CD4-positive, alpha-beta T cell treated with Interleukin-2 at 100 ng/mL for 4 hours (primary cell): ENCODE measurements around the gene TRAPPC10.

Experiments
- DNase-seq: peaks from one replicate; pipeline ENCODE4 v3.0.0-alpha.2; 2020; ENCODE audit warnings: low spot score

TRAPPC10 gene, protein sequence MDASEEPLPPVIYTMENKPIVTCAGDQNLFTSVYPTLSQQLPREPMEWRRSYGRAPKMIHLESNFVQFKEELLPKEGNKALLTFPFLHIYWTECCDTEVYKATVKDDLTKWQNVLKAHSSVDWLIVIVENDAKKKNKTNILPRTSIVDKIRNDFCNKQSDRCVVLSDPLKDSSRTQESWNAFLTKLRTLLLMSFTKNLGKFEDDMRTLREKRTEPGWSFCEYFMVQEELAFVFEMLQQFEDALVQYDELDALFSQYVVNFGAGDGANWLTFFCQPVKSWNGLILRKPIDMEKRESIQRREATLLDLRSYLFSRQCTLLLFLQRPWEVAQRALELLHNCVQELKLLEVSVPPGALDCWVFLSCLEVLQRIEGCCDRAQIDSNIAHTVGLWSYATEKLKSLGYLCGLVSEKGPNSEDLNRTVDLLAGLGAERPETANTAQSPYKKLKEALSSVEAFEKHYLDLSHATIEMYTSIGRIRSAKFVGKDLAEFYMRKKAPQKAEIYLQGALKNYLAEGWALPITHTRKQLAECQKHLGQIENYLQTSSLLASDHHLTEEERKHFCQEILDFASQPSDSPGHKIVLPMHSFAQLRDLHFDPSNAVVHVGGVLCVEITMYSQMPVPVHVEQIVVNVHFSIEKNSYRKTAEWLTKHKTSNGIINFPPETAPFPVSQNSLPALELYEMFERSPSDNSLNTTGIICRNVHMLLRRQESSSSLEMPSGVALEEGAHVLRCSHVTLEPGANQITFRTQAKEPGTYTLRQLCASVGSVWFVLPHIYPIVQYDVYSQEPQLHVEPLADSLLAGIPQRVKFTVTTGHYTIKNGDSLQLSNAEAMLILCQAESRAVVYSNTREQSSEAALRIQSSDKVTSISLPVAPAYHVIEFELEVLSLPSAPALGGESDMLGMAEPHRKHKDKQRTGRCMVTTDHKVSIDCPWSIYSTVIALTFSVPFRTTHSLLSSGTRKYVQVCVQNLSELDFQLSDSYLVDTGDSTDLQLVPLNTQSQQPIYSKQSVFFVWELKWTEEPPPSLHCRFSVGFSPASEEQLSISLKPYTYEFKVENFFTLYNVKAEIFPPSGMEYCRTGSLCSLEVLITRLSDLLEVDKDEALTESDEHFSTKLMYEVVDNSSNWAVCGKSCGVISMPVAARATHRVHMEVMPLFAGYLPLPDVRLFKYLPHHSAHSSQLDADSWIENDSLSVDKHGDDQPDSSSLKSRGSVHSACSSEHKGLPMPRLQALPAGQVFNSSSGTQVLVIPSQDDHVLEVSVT

DNA sequence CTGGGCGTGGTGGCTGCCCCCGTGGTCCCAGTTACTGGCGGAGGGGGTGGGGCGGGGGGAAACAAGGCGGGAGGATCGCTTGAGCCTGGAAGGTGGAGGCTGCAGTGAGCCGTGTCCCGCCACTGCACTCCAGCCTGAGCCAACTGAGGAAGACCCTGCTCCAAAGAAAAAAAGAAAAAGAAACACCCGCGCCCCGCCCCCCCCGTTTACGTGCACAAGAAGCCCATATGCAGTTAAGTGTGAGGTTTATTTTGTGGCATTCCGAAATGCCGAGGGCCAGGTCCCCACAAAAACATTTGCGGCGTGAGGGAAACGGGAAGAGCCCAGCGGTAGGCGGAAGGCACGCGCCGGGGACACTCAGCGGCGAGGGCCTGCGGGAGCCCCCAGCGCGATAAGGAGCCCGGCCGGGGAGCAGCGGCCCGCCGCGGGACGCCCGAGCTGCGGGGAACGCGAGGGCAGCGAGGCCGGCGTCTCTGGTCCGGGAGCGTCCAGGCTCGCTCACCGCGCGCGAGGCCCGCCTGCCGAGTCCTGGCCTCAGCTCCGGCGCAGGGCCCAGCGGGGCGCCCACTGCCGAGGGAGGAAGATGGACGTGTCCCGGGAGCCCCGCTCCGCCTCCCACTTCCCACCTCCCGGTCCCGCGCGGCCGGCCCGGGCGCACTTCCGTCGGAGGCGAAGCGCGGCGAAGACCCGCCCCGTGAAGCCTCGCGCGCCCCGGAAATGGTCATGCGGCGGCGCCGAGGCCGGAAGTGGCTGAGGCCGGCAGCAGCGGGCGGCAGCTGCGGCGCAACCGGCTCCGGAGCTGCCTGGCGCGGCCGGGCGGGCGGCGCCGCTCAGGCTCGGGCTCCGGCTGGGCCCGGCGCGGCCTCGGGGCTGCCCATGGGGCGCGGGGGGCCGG is at the start of gene TRAPPC10:
TRAPPC10 (plus strand) TSS at position 731 of the 895 bp plus-strand sequence. CDS start 185 bp downstream, outside the sequence.
- DNase-seq: peak; percentile 70

DNA sequence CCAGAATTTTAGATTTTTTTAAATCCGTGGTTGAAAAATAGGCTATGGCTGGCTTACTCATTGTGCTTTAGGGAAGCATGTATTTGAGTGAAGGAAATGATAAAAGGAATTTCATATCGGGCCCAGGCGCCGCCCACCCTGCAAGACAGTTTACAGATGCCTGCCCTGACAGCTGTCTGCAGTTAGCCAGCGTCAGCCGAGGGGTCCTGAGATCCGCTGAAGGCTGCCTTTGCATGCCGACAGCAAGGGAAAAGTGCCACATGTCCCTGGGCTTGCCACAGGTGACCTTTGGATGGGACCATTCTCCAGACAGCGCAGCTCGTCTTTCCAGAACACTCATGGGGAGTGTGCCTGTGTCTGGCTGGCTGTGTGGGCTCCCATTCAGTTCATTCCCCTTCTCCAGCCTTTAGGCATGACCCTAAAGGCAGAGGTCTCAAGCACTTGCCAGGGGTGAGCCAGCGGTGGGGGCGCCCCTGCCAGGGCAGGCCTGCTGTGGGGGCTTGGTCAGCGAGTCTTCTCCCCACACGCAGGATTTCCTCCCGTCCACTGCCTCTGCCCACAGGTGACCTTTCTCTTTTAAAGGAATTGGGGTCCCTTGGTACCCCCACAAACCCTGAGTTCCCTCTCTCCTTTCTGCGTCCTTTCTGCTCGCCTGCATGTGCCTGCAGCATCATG is 46.1 kb upstream of the TRAPPC10 start:
- DNase-seq: no peak

DNA sequence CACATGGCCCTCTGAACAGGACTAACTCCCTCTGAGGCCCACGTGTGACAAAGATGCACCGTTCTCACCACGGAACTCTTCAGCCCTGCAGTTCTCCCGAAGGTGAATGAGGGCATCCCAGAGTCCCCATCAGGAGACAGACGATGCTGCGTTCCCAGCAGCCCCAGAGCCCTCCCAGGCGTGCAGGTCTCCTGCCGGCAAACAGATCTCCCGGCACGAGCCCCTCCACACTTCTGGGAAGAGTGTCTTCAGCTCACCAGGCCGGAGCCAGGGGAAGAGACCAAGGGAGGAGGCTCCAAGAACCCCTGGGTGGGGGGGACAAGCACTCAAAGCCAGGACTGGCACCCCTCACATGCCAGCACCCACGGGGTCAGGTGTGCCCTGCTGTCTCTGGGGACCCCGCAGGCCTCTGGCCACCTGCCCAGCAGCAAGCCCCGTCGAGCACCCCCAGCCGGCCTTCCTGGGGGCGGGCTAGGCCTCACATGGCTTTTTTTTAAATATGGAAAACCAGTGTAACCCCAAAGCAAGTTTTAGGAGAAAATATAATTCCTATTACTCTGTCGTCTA is 45.1 kb upstream of the TRAPPC10 start:
- no peak for DNase-seq

DNA sequence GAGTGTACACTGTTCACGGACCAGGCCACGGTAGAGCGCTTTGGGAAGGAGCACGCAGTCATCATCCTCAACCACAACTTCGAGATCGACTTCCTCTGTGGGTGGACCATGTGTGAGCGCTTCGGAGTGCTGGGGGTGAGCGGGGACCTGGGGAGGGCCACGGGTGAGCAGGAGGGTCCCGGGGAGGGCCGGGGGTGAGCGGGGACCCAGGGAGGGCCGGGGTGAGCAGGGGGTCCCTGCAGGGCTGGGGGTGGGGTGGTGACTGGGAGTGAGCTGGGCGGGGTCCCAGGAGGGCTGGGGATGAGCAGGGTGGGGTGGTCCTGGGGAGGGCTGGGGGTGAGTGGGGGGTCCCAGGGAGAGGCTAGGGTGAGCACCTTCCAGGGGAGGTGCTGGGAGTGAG is 44.1 kb upstream of the TRAPPC10 start:
- DNase-seq: no peak

DNA sequence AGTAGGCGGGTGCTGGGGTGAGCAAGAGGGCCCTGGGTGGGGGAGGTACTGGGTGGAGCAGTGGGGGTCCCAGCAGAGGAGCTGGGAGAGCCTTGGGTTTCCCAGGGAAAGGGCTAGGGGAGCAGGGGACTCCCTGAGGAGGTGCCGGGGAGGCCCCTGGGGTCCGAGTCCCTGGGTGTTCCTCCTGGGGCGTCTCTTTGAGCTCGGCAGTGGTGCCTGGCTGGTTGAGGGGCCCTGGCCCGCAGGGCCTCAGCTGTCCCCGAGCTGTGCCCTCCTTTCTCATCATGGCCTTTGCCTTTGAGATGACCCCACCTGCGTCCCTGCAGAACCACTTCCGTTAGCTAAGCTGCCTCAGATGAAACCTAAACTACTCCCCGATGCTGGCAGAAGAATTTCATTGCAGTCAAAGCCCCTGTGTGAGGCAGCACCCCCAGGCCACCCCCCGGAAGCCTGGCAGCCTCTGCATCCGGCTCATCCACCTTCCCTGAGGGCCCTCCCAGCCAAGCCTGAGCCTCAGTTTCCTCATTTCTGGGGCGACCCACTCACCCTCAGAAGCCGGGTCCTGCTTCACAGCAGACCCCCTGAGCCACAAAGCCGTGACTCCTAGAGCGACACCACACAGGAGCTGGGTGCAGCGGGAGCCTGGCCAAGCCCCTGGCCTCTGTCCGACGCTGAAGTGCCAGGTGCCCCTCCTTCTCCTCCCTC is 43.5 kb upstream of the TRAPPC10 start:
- no peak for DNase-seq

DNA sequence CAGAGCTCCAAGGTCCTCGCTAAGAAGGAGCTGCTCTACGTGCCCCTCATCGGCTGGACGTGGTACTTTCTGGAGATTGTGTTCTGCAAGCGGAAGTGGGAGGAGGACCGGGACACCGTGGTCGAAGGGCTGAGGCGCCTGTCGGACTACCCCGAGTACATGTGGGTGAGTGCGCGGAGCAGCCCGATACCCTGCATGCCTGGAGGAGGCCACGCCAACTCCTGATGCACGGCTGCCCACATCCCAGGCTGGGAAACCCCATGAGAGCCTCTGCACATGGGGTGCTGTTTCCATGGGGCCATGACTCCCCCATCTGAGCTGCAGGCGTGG is 43.0 kb upstream of the TRAPPC10 start:
- no peak for DNase-seq

DNA sequence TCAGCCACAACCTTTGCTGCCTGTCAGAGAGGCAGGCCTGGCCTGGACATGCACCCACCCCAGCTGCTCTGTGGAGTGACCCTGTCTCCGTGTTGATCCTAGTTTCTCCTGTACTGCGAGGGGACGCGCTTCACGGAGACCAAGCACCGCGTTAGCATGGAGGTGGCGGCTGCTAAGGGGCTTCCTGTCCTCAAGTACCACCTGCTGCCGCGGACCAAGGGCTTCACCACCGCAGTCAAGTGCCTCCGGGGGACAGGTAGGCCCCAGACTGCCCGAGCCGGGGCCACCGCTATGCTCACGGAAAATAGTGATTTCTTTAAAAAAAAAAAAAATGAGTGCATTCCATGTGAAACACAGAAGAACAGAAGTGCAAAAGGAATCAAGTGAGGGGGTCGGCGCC is 41.6 kb upstream of the TRAPPC10 start:
- DNase-seq: no peak

DNA sequence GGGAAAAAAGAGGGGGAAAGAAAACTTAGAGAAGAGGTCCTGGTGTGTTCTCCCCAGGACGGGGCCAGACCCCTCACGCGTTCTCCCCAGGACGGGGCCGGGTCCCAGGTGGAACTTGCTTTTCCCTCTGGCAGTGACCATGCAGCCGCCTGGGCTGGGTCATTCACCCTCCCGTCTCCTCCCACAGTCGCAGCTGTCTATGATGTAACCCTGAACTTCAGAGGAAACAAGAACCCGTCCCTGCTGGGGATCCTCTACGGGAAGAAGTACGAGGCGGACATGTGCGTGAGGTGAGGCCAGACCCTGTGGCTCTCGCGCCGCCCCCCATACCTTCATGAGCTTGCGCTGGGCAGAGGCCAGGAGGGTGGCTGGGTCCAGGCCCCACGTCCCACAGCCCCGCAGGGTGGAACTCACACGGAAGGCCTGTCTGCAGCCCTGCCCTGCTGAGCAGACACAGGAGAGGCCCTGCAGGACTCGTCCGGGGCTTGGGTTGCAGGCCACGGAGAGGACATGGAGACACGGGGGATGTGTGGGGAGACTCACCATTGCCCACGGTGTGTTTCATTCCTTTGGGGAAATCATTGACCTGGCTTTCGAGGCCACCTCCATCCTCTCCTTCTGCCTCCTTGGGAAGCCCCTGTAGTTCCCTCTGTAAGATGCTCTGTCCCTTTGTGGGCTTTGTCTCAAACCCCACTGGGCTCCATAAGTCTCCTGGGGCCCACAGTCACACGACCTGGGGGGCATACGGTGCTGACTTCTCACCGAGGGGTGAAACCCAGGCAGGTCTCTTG is 40.7 kb upstream of the TRAPPC10 start:
- no peak for DNase-seq

DNA sequence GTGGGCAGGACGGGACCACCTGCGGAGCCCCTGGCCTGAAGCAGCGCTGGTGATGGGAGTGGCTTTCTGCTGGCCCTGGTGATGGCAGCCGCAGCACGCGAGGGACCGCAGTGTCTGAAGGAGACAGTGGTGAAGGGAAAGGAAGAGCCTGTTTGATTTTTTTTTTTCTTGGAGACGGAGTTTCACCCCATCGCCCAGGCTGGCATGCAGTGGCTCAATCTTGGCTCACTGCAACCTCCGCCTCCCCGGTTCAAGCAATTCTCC is 40.2 kb upstream of the TRAPPC10 start:
- no peak for DNase-seq

DNA sequence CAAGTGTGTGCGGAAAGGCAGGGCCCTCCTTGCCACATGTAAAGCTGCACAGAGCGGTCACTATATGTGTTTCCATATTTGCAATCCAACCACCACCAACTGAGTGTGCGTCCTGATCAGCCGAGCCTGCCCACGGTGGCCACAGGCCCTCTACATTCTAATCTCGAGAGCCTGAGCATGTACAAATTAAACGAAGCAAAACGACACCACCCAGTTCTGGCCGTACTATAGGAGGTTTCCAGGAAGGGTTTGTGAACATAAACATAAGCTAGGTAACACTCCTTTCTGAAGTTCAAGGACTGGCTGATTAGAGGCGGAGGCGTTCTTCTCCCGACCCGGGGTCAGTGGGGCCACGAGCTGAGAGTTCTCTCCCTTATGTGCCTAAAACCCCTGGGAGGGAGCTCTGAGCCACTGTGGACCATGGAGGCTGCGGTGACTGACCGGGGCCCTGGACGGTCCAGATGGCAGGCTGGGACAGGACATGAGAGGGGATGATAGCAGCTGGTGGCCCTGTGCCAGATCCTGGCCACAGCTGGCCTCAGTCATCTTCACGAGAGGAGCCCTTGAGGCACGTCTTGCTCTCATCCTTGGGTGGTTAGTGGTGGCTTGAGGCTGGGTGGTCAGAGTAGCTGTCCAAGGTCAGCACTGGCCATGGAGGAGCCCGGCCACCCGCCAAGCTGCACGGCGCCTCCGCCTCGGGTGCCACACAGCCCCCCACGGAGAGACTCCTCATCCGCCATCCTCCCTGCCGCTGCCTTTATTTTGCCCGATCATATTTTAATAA is 39.1 kb upstream of the TRAPPC10 start:
- DNase-seq: no peak

DNA sequence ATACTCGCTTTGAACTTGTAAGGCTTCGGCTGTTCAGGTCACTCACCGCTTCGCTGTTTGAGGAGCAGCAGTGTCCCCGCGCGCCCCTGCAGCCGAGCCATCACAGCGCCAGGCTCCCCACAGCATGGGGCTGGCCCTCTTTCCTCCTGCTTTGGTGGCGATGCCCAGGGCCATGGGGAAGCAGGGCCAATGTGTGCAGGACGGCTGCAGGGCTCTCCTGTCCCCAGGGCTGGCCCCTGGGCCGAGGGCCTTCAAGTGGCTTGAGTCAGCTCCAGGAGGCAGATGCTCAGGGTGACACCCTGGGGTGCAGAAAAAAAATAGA is 38.5 kb upstream of the TRAPPC10 start:
- no peak for DNase-seq

DNA sequence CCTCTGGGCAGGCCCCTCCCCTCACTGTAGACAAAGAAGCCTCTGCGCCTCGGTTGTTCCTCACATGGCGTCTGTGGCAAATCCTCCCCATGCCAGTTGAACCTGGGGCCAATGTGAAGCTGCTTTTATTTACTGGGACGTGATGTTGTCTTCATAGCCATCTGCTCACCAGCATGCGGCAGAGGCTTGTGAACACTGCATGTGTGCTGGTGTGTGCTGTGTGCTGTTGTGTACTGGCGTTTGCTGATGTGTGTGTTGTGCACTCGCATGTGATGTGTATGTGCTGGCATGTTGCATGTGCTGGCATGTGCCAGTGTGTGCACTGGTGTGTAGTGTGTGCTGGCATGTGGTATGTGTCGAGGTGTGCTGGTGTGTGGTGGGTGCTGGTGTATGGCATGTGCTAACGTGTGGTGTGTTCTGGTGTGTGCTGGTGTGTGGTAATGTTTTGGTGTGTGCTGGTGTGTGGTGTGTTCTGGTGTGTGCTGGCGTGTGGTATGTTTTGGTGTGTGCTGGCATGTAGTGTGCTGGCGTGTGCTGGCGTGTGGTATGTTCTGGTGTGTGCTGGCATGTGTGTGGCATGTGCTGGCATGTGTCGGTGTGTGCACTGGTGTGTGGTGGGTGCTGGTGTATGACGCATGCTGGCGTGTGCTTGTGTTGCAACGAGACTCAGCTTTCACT is 37.2 kb upstream of the TRAPPC10 start:
- DNase-seq: no peak

DNA sequence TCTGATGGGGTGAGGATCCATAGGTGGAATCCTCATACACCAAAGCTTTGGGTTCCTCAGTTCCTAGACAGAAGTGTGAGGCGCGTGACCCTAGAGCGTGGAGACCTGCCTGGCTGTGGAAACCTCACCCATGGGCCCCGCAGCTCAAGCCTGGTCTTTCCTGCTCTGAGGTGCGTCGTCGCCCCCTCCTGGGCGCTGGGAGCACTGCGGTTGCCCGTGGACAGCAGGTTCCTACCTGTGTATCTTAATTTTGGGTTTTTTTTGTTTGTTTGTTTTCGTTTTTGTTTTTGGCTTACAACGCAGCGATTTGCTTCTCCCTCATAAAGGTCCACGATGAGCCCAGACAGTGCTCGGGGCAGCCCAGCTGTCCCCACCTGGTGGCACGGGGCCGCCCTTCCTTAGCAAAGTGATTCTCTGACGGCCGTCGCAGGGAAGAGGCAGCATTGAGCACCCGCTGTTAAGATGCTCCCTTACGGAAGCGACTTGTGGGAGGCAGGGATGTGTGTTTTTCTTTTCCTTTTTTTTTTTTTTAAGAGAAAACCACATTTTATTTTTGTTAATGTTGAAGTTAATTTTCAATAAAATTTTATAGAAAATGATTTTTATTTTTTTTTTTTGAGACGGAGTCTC is 36.5 kb upstream of the TRAPPC10 start:
- DNase-seq: peak; percentile 80

DNA sequence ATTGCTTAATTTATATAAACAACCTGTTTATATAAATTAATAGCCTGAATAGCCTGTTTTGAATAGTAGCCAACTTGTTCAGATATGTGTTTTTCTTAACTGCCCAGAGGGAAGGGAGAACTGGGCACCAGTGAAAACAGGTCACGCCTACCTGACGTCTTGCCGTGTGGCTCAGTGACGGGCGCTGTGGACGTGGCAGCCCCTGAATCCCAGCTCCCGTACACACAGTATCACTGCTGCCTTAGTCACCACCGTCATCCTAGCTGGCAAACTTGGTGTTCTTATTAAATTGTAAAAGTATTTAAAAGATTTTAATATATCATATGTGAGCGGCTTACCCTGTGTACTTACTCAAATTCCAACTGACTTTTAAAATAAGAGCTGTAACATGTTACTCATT is 35.4 kb upstream of the TRAPPC10 start:
- no peak for DNase-seq

DNA sequence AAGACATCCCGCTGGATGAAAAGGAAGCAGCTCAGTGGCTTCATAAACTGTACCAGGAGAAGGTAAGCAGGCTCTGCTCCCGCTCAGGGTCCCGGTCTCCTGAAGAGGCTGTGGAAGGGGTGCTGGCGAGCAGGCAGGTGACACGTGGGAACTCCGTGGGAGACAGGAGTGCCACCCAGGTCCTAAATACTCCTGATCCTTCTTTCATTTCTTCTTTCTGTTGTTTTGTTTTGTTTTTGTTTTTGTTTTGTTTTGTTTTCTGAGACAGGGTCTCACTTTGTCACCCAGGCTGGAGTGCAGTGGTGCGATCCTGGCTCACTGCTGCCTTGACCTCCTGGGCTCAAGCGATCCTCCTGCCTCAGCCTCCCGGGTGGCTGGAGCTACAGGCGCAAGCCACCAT is 34.0 kb upstream of the TRAPPC10 start:
- no peak for DNase-seq

DNA sequence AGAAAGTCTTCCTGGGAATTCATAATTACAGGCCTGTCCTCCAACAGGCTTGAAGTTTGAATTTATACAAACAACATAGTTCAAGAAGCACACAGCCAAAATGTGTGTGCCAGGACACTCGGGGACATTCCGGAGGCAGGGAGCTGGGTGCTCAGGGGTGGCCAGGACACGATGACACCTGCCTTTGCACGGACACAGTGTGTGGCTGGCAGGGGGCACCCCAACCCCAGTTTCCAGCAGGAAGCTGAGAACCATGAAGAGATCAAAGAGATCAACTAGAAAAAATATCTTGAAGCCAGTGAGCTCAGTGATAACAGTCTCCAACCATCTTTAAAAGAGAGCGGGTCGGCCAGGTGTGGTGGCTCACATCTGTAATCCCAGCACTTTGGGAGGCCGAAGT is 32.5 kb upstream of the TRAPPC10 start:
- no peak for DNase-seq

DNA sequence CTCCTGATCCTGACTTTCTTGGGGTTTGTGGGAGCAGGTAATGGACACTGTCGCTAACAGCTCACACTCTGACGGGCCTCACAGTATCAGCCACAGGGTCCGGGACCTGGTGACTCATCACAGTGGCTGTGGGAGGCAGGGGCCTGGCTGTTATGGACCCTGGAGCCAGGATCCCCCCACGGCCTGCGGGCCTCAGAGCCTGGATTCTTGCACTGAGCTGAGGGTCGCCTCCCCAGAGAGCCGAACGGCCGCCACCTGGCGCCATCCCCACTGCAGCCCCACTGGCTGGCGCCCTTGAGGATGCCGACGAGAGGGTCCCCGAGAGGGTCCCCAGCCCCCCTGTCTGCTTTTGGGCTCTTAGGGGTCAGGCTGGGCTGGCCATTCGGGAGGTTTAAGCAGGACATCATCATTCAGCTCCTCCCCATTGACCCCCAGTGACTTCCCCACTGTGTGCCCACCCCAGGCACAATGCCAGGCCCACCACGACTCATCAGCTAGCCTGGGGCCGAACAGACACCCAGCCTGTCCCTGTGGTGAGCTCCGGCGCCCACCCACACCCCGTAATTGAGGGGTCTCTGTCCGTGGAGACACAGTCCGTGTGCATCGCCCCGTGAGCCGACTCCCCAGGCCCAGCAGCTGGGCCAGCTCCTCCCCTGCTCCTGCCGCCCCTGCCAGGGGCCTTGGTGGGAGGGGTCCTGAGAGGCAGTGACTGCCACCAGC is 30.8 kb upstream of the TRAPPC10 start:
- DNase-seq: no peak
